GM23248 (cell line): ENCODE data around the gene UBE2D1.

Source experiments
- EZH2 ChIP-seq: fragments of 200-600 bp; sonication (generic); IDR thresholded peaks from 2 replicates; pipeline ENCODE4 v1.6.1; 2018; ENCODE audit warnings: antibody characterized with exemption, mild to moderate bottlenecking; ENCODE audit not compliant: insufficient read depth, poor library complexity, severe bottlenecking
- EZH2phosphoT487 ChIP-seq: fragments of 200-600 bp; sonication (generic); IDR thresholded peaks from 2 replicates; pipeline ENCODE4 v1.6.1; 2018; ENCODE audit warnings: antibody characterized with exemption, moderate library complexity, mild to moderate bottlenecking, low read depth; ENCODE audit not compliant: insufficient read depth

- no peak for TF ChIP-seq EZH2
- no peak for TF ChIP-seq EZH2phosphoT487
These were observed 21.9 kb downstream of the UBE2D1 start for GRCh38 chr10:58356756-58357155.
